Liver (tissue), 9 donors: ENCODE data around the gene SDK2. TPM values are rescaled to one million over a fixed set of nuclear protein-coding genes. Genes with fewer than 3 reads are reported as not detected.

ENCODE experiments used
- DNase-seq: peaks from one replicate; pipeline ENCODE4 v3.0.0-alpha.2; 2017; ENCODE audit warnings: low spot score
- H3K27ac ChIP-seq, 2 donors: one replicate each; pipeline ENCODE4 v1.7.0; 2013; ENCODE audit warnings: inconsistent platforms in 2 of 2, low read length in 2 of 2, control low read depth in 1 of 2, low read depth in 1 of 2, mild to moderate bottlenecking in 1 of 2
- H3K27me3 ChIP-seq, 4 donors: one replicate each; pipeline versions ENCODE4 v1.6.1 to v1.7.0; 2013; ENCODE audit warnings: low read length in 3 of 4, inconsistent platforms in 1 of 4, mild to moderate bottlenecking in 1 of 4, moderate library complexity in 1 of 4; ENCODE audit not compliant: control insufficient read depth in 4 of 4, insufficient read depth in 4 of 4
- H3K36me3 ChIP-seq, 4 donors: one replicate each; pipeline versions ENCODE4 v1.6.1 to v1.7.0; 2013; ENCODE audit warnings: low read length in 3 of 4, mild to moderate bottlenecking in 3 of 4, low read depth in 1 of 4, moderate library complexity in 1 of 4; ENCODE audit not compliant: control insufficient read depth in 4 of 4, insufficient read depth in 3 of 4
- H3K4me1 ChIP-seq, 4 donors: one replicate each; pipeline versions ENCODE4 v1.6.1 to v1.7.0; 2013; ENCODE audit warnings: low read length in 3 of 4, mild to moderate bottlenecking in 3 of 4, moderate library complexity in 1 of 4; ENCODE audit not compliant: control insufficient read depth in 4 of 4, insufficient read depth in 4 of 4
- H3K4me3 ChIP-seq, 3 donors: one replicate each; pipeline versions ENCODE4 v1.6.1 to v1.7.0; 2013; ENCODE audit warnings: low read length in 3 of 3, control low read depth in 1 of 3, low read depth in 1 of 3, mild to moderate bottlenecking in 1 of 3
- H3K9ac ChIP-seq, 2 donors: one replicate each; pipeline ENCODE4 v1.7.0; 2013; ENCODE audit warnings: low read length in 2 of 2, mild to moderate bottlenecking in 2 of 2, moderate library complexity in 2 of 2, control low read depth in 1 of 2, low read depth in 1 of 2
- H3K9me3 ChIP-seq, 4 donors: one replicate each; pipeline versions ENCODE4 v1.6.1 to v1.7.0; 2013; ENCODE audit warnings: low read length in 3 of 4; ENCODE audit not compliant: control insufficient read depth in 4 of 4
- ATF3 ChIP-seq: IDR thresholded peaks from 2 replicates; pipeline ENCODE4 v1.6.1; 2016; ENCODE audit warnings: antibody characterized with exemption
- CTCF ChIP-seq: fragments of 150-350 bp; IDR thresholded peaks from 2 replicates; pipeline ENCODE4 v1.5.1; 2017; ENCODE audit warnings: improper control_type of control experiment, low read depth, low read length; ENCODE audit not compliant: missing input control
- EGR1 ChIP-seq, 2 donors: IDR thresholded peaks; 2 replicates each; pipeline ENCODE4 v1.6.1; 2016 to 2018; ENCODE audit warnings: antibody characterized with exemption in 2 of 2, low read depth in 2 of 2
- FOXA1 ChIP-seq: IDR thresholded peaks from 2 replicates; pipeline ENCODE4 v1.6.1; 2016; ENCODE audit warnings: antibody characterized with exemption
- FOXA2 ChIP-seq: IDR thresholded peaks from 2 replicates; pipeline ENCODE4 v1.6.1; 2016; ENCODE audit warnings: antibody characterized with exemption
- GABPA ChIP-seq, 2 donors: IDR thresholded peaks in 1 of 2; conservative IDR thresholded peaks in 1 of 2; 2 replicates each; pipeline ENCODE4 v1.6.1; 2016; ENCODE audit warnings: antibody characterized with exemption in 2 of 2, mild to moderate bottlenecking in 1 of 2, moderate library complexity in 1 of 2
- HNF4A ChIP-seq, 2 donors: conservative IDR thresholded peaks; 2 replicates each; pipeline ENCODE4 v1.6.1; 2016; ENCODE audit warnings: antibody characterized with exemption in 2 of 2, mild to moderate bottlenecking in 2 of 2
- JUND ChIP-seq, 2 donors: IDR thresholded peaks; 2 replicates each; pipeline ENCODE4 v1.6.1; 2016; ENCODE audit warnings: antibody characterized with exemption in 2 of 2
- MAX ChIP-seq: IDR thresholded peaks from 2 replicates; pipeline ENCODE4 v1.6.1; 2016; ENCODE audit warnings: antibody characterized with exemption
- NR2F2 ChIP-seq: IDR thresholded peaks from 2 replicates; pipeline ENCODE4 v1.6.1; 2016; ENCODE audit warnings: antibody characterized with exemption
- RAD21 ChIP-seq, 2 donors: IDR thresholded peaks; 2 replicates each; pipeline ENCODE4 v1.6.1; 2016; ENCODE audit warnings: antibody characterized with exemption in 2 of 2, mild to moderate bottlenecking in 2 of 2
- REST ChIP-seq: IDR thresholded peaks from 2 replicates; pipeline ENCODE4 v1.6.1; 2016; ENCODE audit warnings: antibody characterized with exemption, mild to moderate bottlenecking
- RXRA ChIP-seq, 2 donors: IDR thresholded peaks; 2 replicates each; pipeline ENCODE4 v1.6.1; 2017 to 2018; ENCODE audit warnings: antibody characterized with exemption in 2 of 2, mild to moderate bottlenecking in 1 of 2
- SP1 ChIP-seq: IDR thresholded peaks from 2 replicates; pipeline ENCODE4 v1.6.1; 2018; ENCODE audit warnings: antibody characterized with exemption, mild to moderate bottlenecking
- TAF1 ChIP-seq: conservative IDR thresholded peaks from 2 replicates; pipeline ENCODE4 v1.6.1; 2016; ENCODE audit warnings: antibody characterized with exemption, mild to moderate bottlenecking
- YY1 ChIP-seq: IDR thresholded peaks from 2 replicates; pipeline ENCODE4 v1.6.1; 2016; ENCODE audit warnings: antibody characterized with exemption, mild to moderate bottlenecking
- ZBTB33 ChIP-seq: IDR thresholded peaks from 2 replicates; pipeline ENCODE4 v1.6.1; 2016; ENCODE audit warnings: antibody characterized with exemption
- WGBS: extraction: QIAGEN DNeasy Blood & Tissue Kit; methylation state at CpG from one replicate; pipeline ENCODE4 v1.1.7; 2013; 5-methylcytosine and 5-hydroxymethylcytosine counted together
- polyA plus RNA-seq, 2 donors: library from polyadenylated mRNA; stranded (reverse) in 1 of 2; unstranded in 1 of 2; fragments of 200-250 nt in 1 of 2; fragments of >200 nt in 1 of 2; fragmentation: Nextera tagmentation in 1 of 2; extraction: Ambion mirVana in 1 of 2; gene quantifications; one replicate each; pipeline versions ENCODE4 v1.2.1 to v1.2.3, GENCODE V29; 2013 to 2015
- total RNA-seq, 2 donors: library from RNA; depleted of rRNA; stranded (reverse); fragments of >200 nt; gene quantifications; one replicate each; pipeline ENCODE4 v1.2.3, GENCODE V29; 2014
- donor health status: healthy.
- donor health status: healthy.
- donor health status: healthy.
- donor health status: healthy.
- donor health status: healthy.

SDK2 gene
- total and polyA plus RNA-seq, 4 donors = 0.05 to 0.42 (median 0.10) TPM

GRCh38 chr17:73667181-73667959, 23.1 kb upstream of the SDK2 start:
- TF ChIP-seq EGR1 (IDR thresholded peaks at IDR 0.05; ENCODE audit: low read depth in 2 of 2) = no peak
- no peak for TF ChIP-seq YY1
- no peak for TF ChIP-seq TAF1
- TF ChIP-seq FOXA2 = no peak
- TF ChIP-seq ZBTB33 = no peak
- TF ChIP-seq FOXA1 = no peak
- TF ChIP-seq MAX = no peak
- H3K4me3 ChIP-seq = no peak overlapping the region
- DNase-seq = no peak
- peaks cover 0 to 2% (median under 1%) of the 10 kb centered on the region in 4 donors for H3K9me3 ChIP-seq
- no peak overlapping the region for H3K9ac ChIP-seq
- no peaks in the 10 kb centered on the region for H3K36me3 ChIP-seq
- peaks cover 0 to 5% (median 0%) of the 10 kb centered on the region in 4 donors for H3K27me3 ChIP-seq
- 63% methylated on average over 9 of the region's 9 CpGs for WGBS
- no peak overlapping the region for H3K27ac ChIP-seq
- H3K4me1 ChIP-seq = no peaks in the 10 kb centered on the region

- Histone ChIP-seq H3K4me3 (no peak overlapping the region), H3K36me3 (no peaks in the 10 kb centered on the region), H3K9me3 (no peaks in the 10 kb centered on the region), H3K9ac (no peak overlapping the region), H3K27me3 (peaks cover 0 to 8% (median 0%) of the 10 kb centered on the region in 4 donors), H3K27ac (no peak overlapping the region), H3K4me1 (no peaks in the 10 kb centered on the region)
- WGBS = 70% methylated on average over 1 of the region's 1 CpG
- no peak for DNase-seq
- TF ChIP-seq NR2F2 (no peak), ATF3 (no peak), HNF4A (conservative IDR thresholded peaks at IDR 0.05) (no peak), YY1 (no peak), RXRA (IDR thresholded peaks at IDR 0.05) (no peak), GABPA (IDR thresholded peaks at IDR 0.05 in 1 of 2, conservative IDR thresholded peaks at IDR 0.05 in 1 of 2) (no peak), FOXA2 (no peak), EGR1 (IDR thresholded peaks at IDR 0.05; ENCODE audit: low read depth in 2 of 2) (no peak), FOXA1 (no peak), RAD21 (IDR thresholded peaks at IDR 0.05) (no peak), REST (no peak), JUND (IDR thresholded peaks at IDR 0.05) (no peak), SP1 (no peak), ZBTB33 (no peak), TAF1 (no peak), CTCF (no peak), MAX (no peak)
Measured at GRCh38 chr17:73663614-73664013, 19.4 kb upstream of the SDK2 start.
